Activated naive CD8-positive, alpha-beta T cell treated with anti-CD3 and anti-CD28 coated beads, Interleukin-2, amount 10 ng/mL, durations not matched to agents 7 days and 5 days (primary cell): ENCODE results near the gene ZBTB49. TPM values are rescaled to one million over a fixed set of nuclear protein-coding genes. Genes with fewer than 3 reads are reported as not detected.

Experiments
- ATAC-seq: fragments of 150-1000 bp; cut with Tn5 transposase; one replicate; pipeline ENCODE4 v1.10.0; 2021; ENCODE audit warnings: low read depth, moderate library complexity
- POLR2A ChIA-PET: fragments of 350-600 bp; sonication (Branson Sonifier 250); formaldehyde crosslinking; loops from one replicate; lab custom pipeline; 2021; ENCODE audit warnings: antibody characterized with exemption; lab: Charles Lee
- DNase-seq: peaks from one replicate; pipeline ENCODE4 v3.0.0; 2021
- H3K27ac Mint-ChIP-seq: one replicate; pipeline ENCODE4 v1.8.0; 2022; ENCODE audit warnings: mild to moderate bottlenecking, mixed read lengths
- H3K27me3 Mint-ChIP-seq: one replicate; pipeline ENCODE4 v1.8.0; 2022; ENCODE audit warnings: mild to moderate bottlenecking, moderate library complexity, mixed read lengths
- H3K36me3 Mint-ChIP-seq: one replicate; pipeline ENCODE4 v1.8.0; 2021; ENCODE audit warnings: mild to moderate bottlenecking, mixed read lengths
- H3K4me1 Mint-ChIP-seq: one replicate; pipeline ENCODE4 v1.8.0; 2021; ENCODE audit warnings: mixed read lengths
- H3K4me3 Mint-ChIP-seq: one replicate; pipeline ENCODE4 v1.8.0; 2022; ENCODE audit warnings: mild to moderate bottlenecking, moderate library complexity, mixed read lengths
- H3K9me3 Mint-ChIP-seq: one replicate; pipeline ENCODE4 v1.8.0; 2021; ENCODE audit warnings: mixed read lengths
- total RNA-seq, 2 experiments: library from RNA; stranded (reverse); gene quantifications; one replicate each; pipeline ENCODE4 v1.2.3, GENCODE V29; 2021

ZBTB49 gene
- total RNA-seq, 2 experiments from 2014 or later: 9.7 to 13.0 TPM

- DNase-seq: no peak
- no peaks in the 10 kb centered on the region for H3K9me3 Mint-ChIP-seq
- peak overlapping the region; percentile 91 for H3K27ac Mint-ChIP-seq
- H3K36me3 Mint-ChIP-seq: peaks cover 10% of the 10 kb centered on the region
- H3K4me1 Mint-ChIP-seq: peaks cover 25% of the 10 kb centered on the region
- peak overlapping the region; percentile 97 for H3K4me3 Mint-ChIP-seq
- peak; percentile 7 for ATAC-seq
- H3K27me3 Mint-ChIP-seq: no peaks in the 10 kb centered on the region
- POLR2A ChIA-PET: interaction anchor here (1.6 kb wide), 1 partner anchor 41 kb away, joined by 9 read pairs; the partner anchor contains the start of gene TMEM128
Measured at GRCh38 chr4:4289597-4289940, 482 bp upstream of the ZBTB49 start.

- POLR2A ChIA-PET: interaction anchor here (2.0 kb wide), 1 partner anchor 46 kb away, joined by 4 read pairs; the partner anchor contains the start of gene TMEM128
- Mint-ChIP-seq H3K27ac (no peak overlapping the region), H3K27me3 (no peaks in the 10 kb centered on the region), H3K4me3 (no peak overlapping the region), H3K9me3 (no peaks in the 10 kb centered on the region), H3K36me3 (peaks cover 16% of the 10 kb centered on the region), H3K4me1 (peaks cover 22% of the 10 kb centered on the region)
- no peak for DNase-seq
- ATAC-seq: no peak
Measured at GRCh38 chr4:4293279-4293678, 3.2 kb downstream of the ZBTB49 start.

- peaks cover 6% of the 10 kb centered on the region for H3K4me1 Mint-ChIP-seq
- H3K27ac Mint-ChIP-seq: no peak overlapping the region
- H3K4me3 Mint-ChIP-seq: no peak overlapping the region
- no peaks in the 10 kb centered on the region for H3K27me3 Mint-ChIP-seq
- POLR2A ChIA-PET: no interaction called here
- no peak for ATAC-seq
- H3K9me3 Mint-ChIP-seq: no peaks in the 10 kb centered on the region
- peaks cover 16% of the 10 kb centered on the region for H3K36me3 Mint-ChIP-seq
- no peak for DNase-seq
Measured at GRCh38 chr4:4296283-4296846, 6.3 kb downstream of the ZBTB49 start.

GRCh38 chr4:4299006-4299405 is 9.0 kb downstream of the ZBTB49 start:
- ATAC-seq (no peak), DNase-seq (no peak)
- Mint-ChIP-seq H3K9me3 (no peaks in the 10 kb centered on the region), H3K4me1 (no peaks in the 10 kb centered on the region), H3K27ac (peak overlapping the region; percentile 59), H3K4me3 (no peak overlapping the region), H3K36me3 (peaks cover 20% of the 10 kb centered on the region), H3K27me3 (no peaks in the 10 kb centered on the region)
- POLR2A ChIA-PET: no interaction called here

DNA sequence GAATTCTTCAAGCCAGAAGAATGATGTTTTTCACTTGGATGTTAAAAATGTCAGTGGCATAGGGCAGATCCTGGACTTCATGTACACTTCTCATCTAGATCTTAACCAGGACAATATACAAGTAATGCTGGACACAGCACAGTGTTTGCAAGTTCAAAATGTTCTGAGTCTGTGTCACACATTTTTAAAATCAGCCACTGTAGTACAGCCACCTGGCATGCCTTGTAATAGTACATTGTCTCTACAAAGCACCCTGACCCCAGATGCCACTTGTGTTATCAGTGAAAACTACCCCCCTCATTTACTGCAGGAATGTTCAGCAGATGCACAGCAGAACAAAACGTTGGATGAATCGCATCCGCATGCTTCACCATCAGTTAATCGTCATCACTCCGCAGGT is 11.9 kb downstream of the ZBTB49 start:
- Mint-ChIP-seq H3K4me3 (no peak overlapping the region), H3K4me1 (peaks cover 4% of the 10 kb centered on the region), H3K36me3 (peaks cover 11% of the 10 kb centered on the region), H3K9me3 (no peaks in the 10 kb centered on the region), H3K27ac (no peak overlapping the region), H3K27me3 (no peaks in the 10 kb centered on the region)
- DNase-seq: no peak
- no peak for ATAC-seq
- POLR2A ChIA-PET: no interaction called here

DNA sequence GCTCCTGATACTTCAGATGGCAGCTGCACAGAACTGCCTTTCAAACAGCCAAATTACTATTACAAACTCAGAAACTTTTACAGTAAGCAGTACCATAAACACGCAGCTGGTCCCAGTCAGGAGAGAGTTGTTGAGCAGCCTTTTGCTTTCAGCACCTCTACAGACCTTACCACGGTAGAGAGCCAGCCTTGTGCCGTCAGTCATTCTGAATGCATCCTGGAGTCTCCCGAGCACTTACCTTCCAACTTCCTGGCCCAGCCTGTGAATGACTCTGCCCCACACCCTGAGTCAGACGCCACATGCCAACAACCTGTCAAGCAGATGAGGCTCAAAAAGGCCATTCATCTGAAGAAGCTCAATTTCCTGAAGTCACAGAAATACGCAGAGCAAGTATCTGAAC is 12.4 kb downstream of the ZBTB49 start:
- H3K27me3 Mint-ChIP-seq: no peaks in the 10 kb centered on the region
- peaks cover 4% of the 10 kb centered on the region for H3K4me1 Mint-ChIP-seq
- no peaks in the 10 kb centered on the region for H3K9me3 Mint-ChIP-seq
- peaks cover 11% of the 10 kb centered on the region for H3K36me3 Mint-ChIP-seq
- ATAC-seq (no peak), DNase-seq (no peak)
- H3K27ac Mint-ChIP-seq: no peak overlapping the region
- POLR2A ChIA-PET: no interaction called here
- no peak overlapping the region for H3K4me3 Mint-ChIP-seq

GRCh38 chr4:4306920-4307319 is 16.9 kb downstream of the ZBTB49 start:
- POLR2A ChIA-PET: no interaction called here
- Mint-ChIP-seq H3K27ac (no peak overlapping the region), H3K4me3 (no peak overlapping the region), H3K9me3 (no peaks in the 10 kb centered on the region), H3K36me3 (peaks cover 11% of the 10 kb centered on the region), H3K27me3 (no peaks in the 10 kb centered on the region), H3K4me1 (peaks cover 4% of the 10 kb centered on the region)
- ATAC-seq (no peak), DNase-seq (no peak)

GRCh38 chr4:4308800-4309441 is 18.9 kb downstream of the ZBTB49 start:
- Mint-ChIP-seq H3K27ac (no peak overlapping the region), H3K27me3 (no peaks in the 10 kb centered on the region), H3K9me3 (no peaks in the 10 kb centered on the region), H3K36me3 (peaks cover 3% of the 10 kb centered on the region), H3K4me1 (peaks cover 4% of the 10 kb centered on the region), H3K4me3 (no peak overlapping the region)
- ATAC-seq: no peak
- no peak for DNase-seq
- POLR2A ChIA-PET: no interaction called here

- Mint-ChIP-seq H3K9me3 (no peaks in the 10 kb centered on the region), H3K36me3 (peaks cover 6% of the 10 kb centered on the region), H3K4me1 (no peaks in the 10 kb centered on the region), H3K27me3 (no peaks in the 10 kb centered on the region), H3K4me3 (no peak overlapping the region), H3K27ac (no peak overlapping the region)
- ATAC-seq: no peak
- POLR2A ChIA-PET: no interaction called here
- DNase-seq: no peak
Measured at GRCh38 chr4:4311193-4311592, 21.1 kb downstream of the ZBTB49 start.

DNA sequence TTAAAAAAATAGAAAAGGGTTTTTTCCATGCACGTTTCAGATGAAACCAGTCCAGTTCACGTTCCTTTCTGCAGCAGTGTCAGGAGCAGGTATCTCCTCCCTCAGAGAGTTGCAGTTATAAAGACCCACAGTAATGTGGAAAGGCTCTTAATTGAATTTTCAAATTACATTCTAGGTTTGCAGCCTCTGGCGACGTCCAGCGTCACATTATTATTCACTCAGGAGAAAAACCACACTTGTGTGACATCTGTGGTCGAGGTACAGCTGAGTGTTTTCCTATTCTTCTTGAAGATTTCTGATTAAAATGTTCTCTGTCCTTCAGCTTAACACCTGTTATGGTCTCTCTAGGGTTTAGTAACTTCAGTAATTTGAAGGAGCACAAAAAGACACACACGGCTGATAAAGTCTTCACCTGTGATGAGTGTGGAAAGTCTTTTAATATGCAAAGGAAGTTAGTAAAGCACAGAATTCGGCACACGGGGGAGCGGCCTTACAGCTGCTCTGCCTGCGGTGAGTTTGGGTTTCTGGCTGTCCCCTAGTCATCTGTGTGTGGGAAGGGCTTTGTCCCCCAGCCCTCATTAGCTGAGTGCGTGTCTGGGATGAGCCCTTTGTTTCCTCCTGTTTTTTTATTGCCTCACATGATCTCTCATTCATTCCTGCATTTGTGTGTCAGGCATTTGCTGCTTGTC is 25.6 kb downstream of the ZBTB49 start:
- DNase-seq (no peak), ATAC-seq (no peak)
- Mint-ChIP-seq H3K9me3 (no peaks in the 10 kb centered on the region), H3K36me3 (peaks cover 6% of the 10 kb centered on the region), H3K4me1 (no peaks in the 10 kb centered on the region), H3K27ac (no peak overlapping the region), H3K4me3 (no peak overlapping the region), H3K27me3 (no peaks in the 10 kb centered on the region)
- POLR2A ChIA-PET: no interaction called here

GRCh38 chr4:4316150-4316495 is 26.1 kb downstream of the ZBTB49 start:
- Mint-ChIP-seq H3K4me1 (no peaks in the 10 kb centered on the region), H3K36me3 (peaks cover 6% of the 10 kb centered on the region), H3K27ac (no peak overlapping the region), H3K4me3 (no peak overlapping the region), H3K9me3 (no peaks in the 10 kb centered on the region), H3K27me3 (no peaks in the 10 kb centered on the region)
- ATAC-seq (no peak), DNase-seq (no peak)
- POLR2A ChIA-PET: no interaction called here

- H3K27me3 Mint-ChIP-seq: no peaks in the 10 kb centered on the region
- no peaks in the 10 kb centered on the region for H3K4me1 Mint-ChIP-seq
- H3K36me3 Mint-ChIP-seq: peaks cover 6% of the 10 kb centered on the region
- no peak overlapping the region for H3K27ac Mint-ChIP-seq
- ATAC-seq (no peak), DNase-seq (no peak)
- no peak overlapping the region for H3K4me3 Mint-ChIP-seq
- POLR2A ChIA-PET: no interaction called here
- no peaks in the 10 kb centered on the region for H3K9me3 Mint-ChIP-seq
Measured at GRCh38 chr4:4317496-4318232, 27.6 kb downstream of the ZBTB49 start.

DNA sequence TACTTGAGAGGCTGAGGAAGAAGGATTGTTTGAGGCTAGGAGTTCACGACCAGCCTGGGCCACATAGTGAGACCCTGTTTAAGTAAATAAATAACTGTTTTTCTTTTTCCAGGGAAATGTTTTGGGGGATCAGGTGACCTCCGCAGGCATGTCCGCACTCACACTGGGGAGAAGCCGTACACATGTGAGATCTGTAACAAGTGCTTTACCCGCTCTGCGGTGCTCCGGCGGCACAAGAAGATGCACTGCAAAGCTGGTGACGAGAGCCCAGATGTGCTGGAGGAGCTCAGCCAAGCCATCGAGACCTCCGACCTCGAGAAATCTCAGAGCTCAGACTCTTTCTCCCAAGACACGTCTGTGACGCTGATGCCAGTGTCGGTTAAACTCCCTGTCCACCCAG is 30.5 kb downstream of the ZBTB49 start:
- POLR2A ChIA-PET: no interaction called here
- Mint-ChIP-seq H3K27me3 (no peaks in the 10 kb centered on the region), H3K4me1 (peaks cover 2% of the 10 kb centered on the region), H3K36me3 (peaks cover 6% of the 10 kb centered on the region), H3K27ac (no peak overlapping the region), H3K4me3 (no peak overlapping the region), H3K9me3 (no peaks in the 10 kb centered on the region)
- ATAC-seq: no peak
- DNase-seq: no peak
